ENCODE measurements around the gene ANKRD17.
"Not testable (repeated sequence)": the region's sequence is repeated elsewhere in the genome, so short reads cannot be mapped to it uniquely, and the experiment has no call there.

GRCh38 chr4:73203976-73204375 is 54.6 kb downstream of the ANKRD17 start:
- not testable (repeated sequence) for TF ChIP-seq CTCF, POLR2A (IDR thresholded peaks at IDR 0.05)

All from uterus (tissue), 2 donors.